Hepatocyte (in vitro differentiated cells): ENCODE data around the gene PELO.

Experiments used
- EZH2 ChIP-seq: fragments of 200-600 bp; sonication (generic); IDR thresholded peaks from 2 replicates; pipeline ENCODE4 v1.6.1; 2016; ENCODE audit warnings: antibody characterized with exemption, mild to moderate bottlenecking, borderline replicate concordance
- EZH2phosphoT487 ChIP-seq: fragments of 200-600 bp; sonication (generic); IDR thresholded peaks from one replicate; pipeline ENCODE4 v1.6.1; 2018; ENCODE audit warnings: antibody characterized with exemption, mild to moderate bottlenecking, low read depth, moderate library complexity; ENCODE audit not compliant: unreplicated experiment, severe bottlenecking
- TF ChIP-seq, protein P1 (sequence below): fragments of 200-600 bp; sonication (generic); IDR thresholded peaks from 2 replicates; pipeline ENCODE4 v1.5.1; 2016; ENCODE audit warnings: antibody characterized with exemption, mild to moderate bottlenecking; ENCODE audit not compliant: poor library complexity

DNA sequence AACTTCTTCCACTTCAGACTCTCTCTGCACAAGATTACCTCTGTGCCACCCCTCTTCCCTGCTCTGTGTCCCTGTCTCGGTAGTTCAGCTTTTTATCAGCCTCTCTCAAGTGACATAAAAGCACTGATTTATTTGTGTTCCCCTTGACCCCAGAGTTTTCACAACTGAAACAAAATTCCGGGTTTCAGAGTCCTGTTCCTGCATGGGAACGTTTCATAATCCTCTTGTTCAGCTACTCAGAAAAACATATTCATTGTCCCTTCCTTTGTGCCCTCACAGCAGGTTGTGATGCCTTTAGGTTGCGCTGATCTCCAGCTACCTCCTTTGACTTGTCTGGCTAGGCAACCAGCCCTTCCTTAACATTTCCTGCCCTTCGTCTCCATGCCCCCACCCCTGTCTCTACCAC is 13.7 kb upstream of the PELO start:
- TF ChIP-seq, protein P1, sequence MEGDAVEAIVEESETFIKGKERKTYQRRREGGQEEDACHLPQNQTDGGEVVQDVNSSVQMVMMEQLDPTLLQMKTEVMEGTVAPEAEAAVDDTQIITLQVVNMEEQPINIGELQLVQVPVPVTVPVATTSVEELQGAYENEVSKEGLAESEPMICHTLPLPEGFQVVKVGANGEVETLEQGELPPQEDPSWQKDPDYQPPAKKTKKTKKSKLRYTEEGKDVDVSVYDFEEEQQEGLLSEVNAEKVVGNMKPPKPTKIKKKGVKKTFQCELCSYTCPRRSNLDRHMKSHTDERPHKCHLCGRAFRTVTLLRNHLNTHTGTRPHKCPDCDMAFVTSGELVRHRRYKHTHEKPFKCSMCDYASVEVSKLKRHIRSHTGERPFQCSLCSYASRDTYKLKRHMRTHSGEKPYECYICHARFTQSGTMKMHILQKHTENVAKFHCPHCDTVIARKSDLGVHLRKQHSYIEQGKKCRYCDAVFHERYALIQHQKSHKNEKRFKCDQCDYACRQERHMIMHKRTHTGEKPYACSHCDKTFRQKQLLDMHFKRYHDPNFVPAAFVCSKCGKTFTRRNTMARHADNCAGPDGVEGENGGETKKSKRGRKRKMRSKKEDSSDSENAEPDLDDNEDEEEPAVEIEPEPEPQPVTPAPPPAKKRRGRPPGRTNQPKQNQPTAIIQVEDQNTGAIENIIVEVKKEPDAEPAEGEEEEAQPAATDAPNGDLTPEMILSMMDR, result no peak
- TF ChIP-seq EZH2phosphoT487 (no peak), EZH2 (no peak)
